ENCODE measurements around the gene INPP5A.

Gene INPP5A

GRCh38 chr10:132656283-132657126 is 118.9 kb downstream of the INPP5A start:
- no peaks in the 10 kb centered on the region for H3K79me2 ChIP-seq (ENCODE audit: insufficient read depth, low read length)
- no peaks in the 10 kb centered on the region for H3K9me3 ChIP-seq (ENCODE audit: insufficient read depth, low read depth, low read length)
- no peak overlapping the region for H3K4me2 ChIP-seq (ENCODE audit: low read depth, low read length, poor library complexity, severe bottlenecking)
- H3F3A ChIP-seq (ENCODE audit: low read depth) = no peaks in the 10 kb centered on the region
- H3K27me3 ChIP-seq (ENCODE audit: insufficient read depth, low read length, poor library complexity, severe bottlenecking) = no peaks in the 10 kb centered on the region
- H3K9ac ChIP-seq (ENCODE audit: low read depth, low read length, poor library complexity, severe bottlenecking) = no peak overlapping the region
- no peaks in the 10 kb centered on the region for H3K4me1 ChIP-seq (ENCODE audit: insufficient read depth, low read length, poor library complexity, severe bottlenecking)
- H4K20me1 ChIP-seq (ENCODE audit: insufficient read depth, low read length, poor library complexity, severe bottlenecking) = no peaks in the 10 kb centered on the region
- peaks cover 39% of the 10 kb centered on the region; the same call in 1 of the 2 replicates for H3K36me3 ChIP-seq (ENCODE audit: insufficient read depth, low read length)
- H3K4me3 ChIP-seq (ENCODE audit: low read length, poor library complexity, severe bottlenecking) = no peak overlapping the region
- H3K9me2 ChIP-seq (replicated peaks; ENCODE audit: low read depth, low read length) = no peaks in the 10 kb centered on the region
- H2AFZ ChIP-seq (ENCODE audit: low read length) = no peak overlapping the region
- TF ChIP-seq, protein P1, sequence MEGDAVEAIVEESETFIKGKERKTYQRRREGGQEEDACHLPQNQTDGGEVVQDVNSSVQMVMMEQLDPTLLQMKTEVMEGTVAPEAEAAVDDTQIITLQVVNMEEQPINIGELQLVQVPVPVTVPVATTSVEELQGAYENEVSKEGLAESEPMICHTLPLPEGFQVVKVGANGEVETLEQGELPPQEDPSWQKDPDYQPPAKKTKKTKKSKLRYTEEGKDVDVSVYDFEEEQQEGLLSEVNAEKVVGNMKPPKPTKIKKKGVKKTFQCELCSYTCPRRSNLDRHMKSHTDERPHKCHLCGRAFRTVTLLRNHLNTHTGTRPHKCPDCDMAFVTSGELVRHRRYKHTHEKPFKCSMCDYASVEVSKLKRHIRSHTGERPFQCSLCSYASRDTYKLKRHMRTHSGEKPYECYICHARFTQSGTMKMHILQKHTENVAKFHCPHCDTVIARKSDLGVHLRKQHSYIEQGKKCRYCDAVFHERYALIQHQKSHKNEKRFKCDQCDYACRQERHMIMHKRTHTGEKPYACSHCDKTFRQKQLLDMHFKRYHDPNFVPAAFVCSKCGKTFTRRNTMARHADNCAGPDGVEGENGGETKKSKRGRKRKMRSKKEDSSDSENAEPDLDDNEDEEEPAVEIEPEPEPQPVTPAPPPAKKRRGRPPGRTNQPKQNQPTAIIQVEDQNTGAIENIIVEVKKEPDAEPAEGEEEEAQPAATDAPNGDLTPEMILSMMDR (conservative IDR thresholded peaks at IDR 0.05; ENCODE audit: low read length) = no peak
- TF ChIP-seq EZH2phosphoT487 (IDR thresholded peaks at IDR 0.05; ENCODE audit: borderline replicate concordance) = no peak

GRCh38 chr10:132657127-132657706 is 119.6 kb downstream of the INPP5A start:
- Histone ChIP-seq H3K9ac (ENCODE audit: low read depth, low read length, poor library complexity, severe bottlenecking) (no peak overlapping the region), H4K20me1 (ENCODE audit: insufficient read depth, low read length, poor library complexity, severe bottlenecking) (no peaks in the 10 kb centered on the region)

GRCh38 chr10:132657748-132658147 is 120.2 kb downstream of the INPP5A start:
- H2AFZ ChIP-seq (ENCODE audit: low read length) = no peak overlapping the region
- H3F3A ChIP-seq (ENCODE audit: low read depth) = no peaks in the 10 kb centered on the region
- no peak overlapping the region for H3K9ac ChIP-seq (ENCODE audit: low read depth, low read length, poor library complexity, severe bottlenecking)
- no peaks in the 10 kb centered on the region for H3K9me2 ChIP-seq (replicated peaks; ENCODE audit: low read depth, low read length)
- TF ChIP-seq, protein P1 (conservative IDR thresholded peaks at IDR 0.05; ENCODE audit: low read length) = no peak
- no peak for TF ChIP-seq EZH2phosphoT487 (IDR thresholded peaks at IDR 0.05; ENCODE audit: borderline replicate concordance)
- no peaks in the 10 kb centered on the region for H4K20me1 ChIP-seq (ENCODE audit: insufficient read depth, low read length, poor library complexity, severe bottlenecking)
- no peaks in the 10 kb centered on the region for H3K4me1 ChIP-seq (ENCODE audit: insufficient read depth, low read length, poor library complexity, severe bottlenecking)
- H3K27me3 ChIP-seq (ENCODE audit: insufficient read depth, low read length, poor library complexity, severe bottlenecking) = no peaks in the 10 kb centered on the region
- H3K4me2 ChIP-seq (ENCODE audit: low read depth, low read length, poor library complexity, severe bottlenecking) = no peak overlapping the region
- H3K4me3 ChIP-seq (ENCODE audit: low read length, poor library complexity, severe bottlenecking) = no peak overlapping the region
- peaks cover 30% of the 10 kb centered on the region; the same call in 1 of the 2 replicates for H3K36me3 ChIP-seq (ENCODE audit: insufficient read depth, low read length)
- H3K79me2 ChIP-seq (ENCODE audit: insufficient read depth, low read length) = no peaks in the 10 kb centered on the region
- H3K9me3 ChIP-seq (ENCODE audit: insufficient read depth, low read depth, low read length) = no peaks in the 10 kb centered on the region

More at GRCh38 chr10:132657127-132657706, 119.6 kb downstream of the INPP5A start:
- no peaks in the 10 kb centered on the region for H3K79me2 ChIP-seq (ENCODE audit: insufficient read depth, low read length)
- no peaks in the 10 kb centered on the region for H3K9me2 ChIP-seq (replicated peaks; ENCODE audit: low read depth, low read length)
- no peaks in the 10 kb centered on the region for H3K27me3 ChIP-seq (ENCODE audit: insufficient read depth, low read length, poor library complexity, severe bottlenecking)
- no peaks in the 10 kb centered on the region for H3K9me3 ChIP-seq (ENCODE audit: insufficient read depth, low read depth, low read length)
- TF ChIP-seq, protein P1 (conservative IDR thresholded peaks at IDR 0.05; ENCODE audit: low read length) = no peak
- no peak for TF ChIP-seq EZH2phosphoT487 (IDR thresholded peaks at IDR 0.05; ENCODE audit: borderline replicate concordance)
- H3K4me2 ChIP-seq (ENCODE audit: low read depth, low read length, poor library complexity, severe bottlenecking) = no peak overlapping the region
- H3K36me3 ChIP-seq (ENCODE audit: insufficient read depth, low read length) = peaks cover 34% of the 10 kb centered on the region; the same call in 1 of the 2 replicates
- no peak overlapping the region for H3K4me3 ChIP-seq (ENCODE audit: low read length, poor library complexity, severe bottlenecking)
- no peak overlapping the region for H2AFZ ChIP-seq (ENCODE audit: low read length)
- H3K4me1 ChIP-seq (ENCODE audit: insufficient read depth, low read length, poor library complexity, severe bottlenecking) = no peaks in the 10 kb centered on the region
- no peaks in the 10 kb centered on the region for H3F3A ChIP-seq (ENCODE audit: low read depth)

All from Loucy (cell line).